HG03196 (cell line): ENCODE results near the gene LAT.
"Not testable (repeated sequence)": the region's sequence is repeated elsewhere in the genome, so short reads cannot be mapped to it uniquely, and the experiment has no call there.

ENCODE experiments used
- ATAC-seq: cut with Tn5 transposase; IDR thresholded peaks from one replicate; pipeline ENCODE4 v1.9.1; 2021; ENCODE audit not compliant: unreplicated experiment

LAT gene, protein sequence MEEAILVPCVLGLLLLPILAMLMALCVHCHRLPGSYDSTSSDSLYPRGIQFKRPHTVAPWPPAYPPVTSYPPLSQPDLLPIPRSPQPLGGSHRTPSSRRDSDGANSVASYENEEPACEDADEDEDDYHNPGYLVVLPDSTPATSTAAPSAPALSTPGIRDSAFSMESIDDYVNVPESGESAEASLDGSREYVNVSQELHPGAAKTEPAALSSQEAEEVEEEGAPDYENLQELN

DNA sequence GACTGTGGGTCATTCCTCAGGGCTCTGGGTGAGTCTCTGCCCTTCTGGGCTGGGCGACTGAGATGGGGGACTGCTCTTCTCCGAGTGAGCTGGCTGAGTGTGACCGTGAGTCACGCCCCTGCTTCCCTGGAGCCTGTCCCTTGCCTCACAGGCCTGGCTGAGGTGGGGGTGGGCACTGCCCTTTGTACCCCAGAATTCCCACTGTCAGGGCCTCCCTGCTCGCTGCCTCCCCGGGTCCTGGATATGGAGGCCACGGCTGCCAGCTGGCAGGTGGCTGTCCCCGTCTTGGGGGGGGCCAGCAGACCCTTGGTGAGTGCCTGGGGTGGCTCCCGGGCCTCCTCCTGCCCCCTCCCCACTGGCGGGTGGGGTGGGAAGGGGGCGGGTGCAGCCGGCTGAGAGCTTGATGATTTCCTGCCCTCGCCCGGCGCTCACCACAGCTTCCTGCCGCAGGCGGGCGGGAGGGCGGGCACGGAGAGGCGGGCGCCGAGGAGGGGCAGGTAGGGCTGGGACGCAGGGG is at the start of gene LAT:
Gene LAT, plus strand, starts transcription at position 434 of the 517 bp plus-strand sequence. CDS start 366 bp downstream, outside the sequence.
- ATAC-seq: no peak

DNA sequence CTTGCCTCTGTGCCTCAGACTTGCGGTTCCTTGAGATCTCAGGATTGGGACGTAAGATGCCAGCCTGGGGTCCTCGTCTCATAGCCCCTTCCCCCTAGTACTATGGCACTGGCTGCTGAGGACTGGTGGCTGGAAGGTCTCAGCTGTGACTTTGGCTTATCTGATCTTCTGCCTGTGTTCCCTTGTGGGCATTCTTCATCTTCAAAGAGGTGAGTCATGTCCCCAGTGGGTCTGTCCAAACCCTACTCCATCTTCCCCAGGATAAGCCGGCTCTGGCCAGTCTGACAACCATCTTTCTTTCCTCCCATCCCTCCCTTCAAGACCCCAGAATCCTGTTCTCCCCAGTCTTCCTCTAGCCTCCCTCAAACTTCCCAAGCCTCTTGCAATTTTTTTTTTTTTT is 49.5 kb upstream of the LAT start:
- no peak for ATAC-seq

DNA sequence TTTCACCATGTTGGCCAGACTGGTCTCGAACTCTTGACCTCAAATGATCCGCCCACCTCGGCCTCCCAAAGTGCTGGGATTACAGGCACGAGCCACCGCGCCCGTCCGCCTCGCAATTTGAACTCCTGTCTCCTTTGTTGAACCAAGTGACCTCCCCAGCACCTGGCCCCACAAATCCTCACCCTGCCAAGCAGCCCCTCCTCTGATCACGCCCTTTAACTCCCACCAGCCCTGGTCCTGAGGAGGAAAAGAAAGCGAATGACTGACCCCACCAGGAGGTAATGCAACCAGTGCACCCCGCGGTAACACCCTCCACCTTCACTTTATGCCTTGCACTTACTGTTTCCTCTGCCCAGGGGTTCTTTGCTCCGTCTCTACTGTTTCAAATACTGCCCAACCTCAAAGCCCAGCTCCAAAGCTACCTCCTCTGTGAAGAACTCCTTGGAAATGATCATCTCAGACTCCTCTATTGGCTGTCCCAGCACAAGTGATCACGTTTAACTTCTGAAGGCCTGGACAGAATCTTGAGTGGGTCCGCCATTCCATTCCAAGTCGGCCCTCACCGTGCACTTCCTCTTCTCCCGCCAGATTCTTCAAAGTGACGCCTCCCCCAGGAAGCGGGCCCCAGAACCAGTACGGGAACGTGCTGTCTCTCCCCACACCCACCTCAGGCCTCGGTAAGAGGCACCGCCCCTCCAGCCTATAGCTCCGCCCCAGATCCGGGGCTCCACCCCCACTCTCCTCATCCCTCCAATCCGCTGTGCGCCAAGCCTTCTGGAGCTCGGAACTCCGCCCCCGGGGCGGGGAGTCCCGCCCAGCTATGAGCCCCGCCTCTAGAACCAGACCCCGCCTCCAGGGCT is 48.7 kb upstream of the LAT start:
- no peak for ATAC-seq

DNA sequence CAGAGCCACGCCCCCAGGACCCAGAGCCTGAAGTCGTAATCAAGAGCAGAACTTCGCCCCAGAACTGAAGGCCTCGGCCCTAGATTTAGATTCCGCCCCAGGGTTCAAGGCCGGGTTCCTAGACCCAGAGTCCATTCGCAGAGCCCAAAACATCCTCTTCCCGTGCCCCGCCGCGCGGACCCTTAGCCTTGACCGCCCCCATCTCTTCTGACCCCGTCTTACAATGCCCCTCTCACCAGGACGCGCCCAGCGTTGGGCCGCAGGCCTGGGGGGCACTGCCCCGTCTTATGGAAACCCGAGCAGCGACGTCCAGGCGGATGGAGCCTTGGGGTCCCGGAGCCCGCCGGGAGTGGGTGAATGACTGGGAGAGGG is 48.1 kb upstream of the LAT start:
- no peak for ATAC-seq

DNA sequence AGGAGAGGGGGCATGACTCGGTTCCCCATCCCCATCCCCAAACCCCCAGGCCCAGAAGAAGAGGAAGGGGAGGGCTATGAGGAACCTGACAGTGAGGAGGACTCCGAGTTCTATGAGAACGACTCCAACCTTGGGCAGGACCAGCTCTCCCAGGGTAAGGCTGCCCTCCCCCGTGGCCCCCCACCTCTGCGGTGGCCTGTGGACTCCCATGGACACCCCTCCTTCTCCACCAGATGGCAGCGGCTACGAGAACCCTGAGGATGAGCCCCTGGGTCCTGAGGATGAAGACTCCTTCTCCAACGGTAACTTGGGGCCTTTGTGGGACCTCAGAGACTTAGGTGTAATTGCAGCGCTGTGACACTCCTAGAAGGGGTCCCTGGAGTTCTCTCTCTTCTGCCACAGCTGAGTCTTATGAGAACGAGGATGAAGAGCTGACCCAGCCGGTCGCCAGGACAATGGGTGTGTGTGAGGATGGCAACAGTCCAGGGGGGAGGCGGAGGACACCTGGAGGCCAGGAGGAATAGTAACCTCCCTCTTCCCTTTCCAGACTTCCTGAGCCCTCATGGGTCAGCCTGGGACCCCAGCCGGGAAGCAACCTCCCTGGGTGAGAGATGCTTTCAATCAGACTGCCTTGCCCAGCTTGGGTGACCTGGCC is 47.5 kb upstream of the LAT start:
- ATAC-seq: no peak

DNA sequence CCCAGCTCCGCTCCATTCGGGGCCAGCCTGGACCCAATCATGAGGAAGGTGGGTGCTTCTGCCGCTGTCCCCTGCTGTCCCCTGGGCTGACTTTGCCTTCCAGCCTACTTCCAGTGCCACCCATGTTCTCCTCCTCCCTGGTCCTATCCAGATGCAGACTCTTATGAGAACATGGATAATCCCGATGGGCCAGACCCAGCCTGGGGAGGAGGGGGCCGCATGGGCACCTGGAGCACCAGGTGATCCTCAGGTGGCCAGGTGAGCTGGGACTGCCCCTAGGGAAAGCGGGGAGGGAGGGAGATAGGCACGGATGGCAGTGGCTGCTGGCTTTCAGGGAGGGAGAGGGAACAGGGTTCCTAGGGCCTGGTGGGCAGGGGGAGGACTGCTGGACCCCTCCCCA is 46.1 kb upstream of the LAT start:
- ATAC-seq: no peak

DNA sequence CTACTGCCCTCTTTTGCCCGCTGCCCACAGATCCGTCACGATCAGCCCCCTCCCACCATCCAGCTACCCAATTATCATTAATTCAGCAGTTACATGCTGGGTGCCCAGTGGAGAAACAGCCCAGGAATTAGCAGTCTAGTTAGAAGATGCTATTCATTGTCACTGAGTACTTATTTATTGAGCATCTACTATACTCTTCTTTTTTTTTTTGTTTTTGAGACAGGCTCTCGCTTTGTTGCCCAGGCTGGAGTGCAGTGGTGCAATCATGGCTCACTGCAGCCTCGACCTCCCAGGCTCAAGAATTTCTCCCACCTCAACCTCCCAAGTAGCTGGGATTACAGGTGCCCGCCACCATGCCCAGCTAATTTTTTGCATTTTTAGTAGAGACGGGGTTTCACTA is 45.0 kb upstream of the LAT start:
- not testable (repeated sequence) for ATAC-seq

DNA sequence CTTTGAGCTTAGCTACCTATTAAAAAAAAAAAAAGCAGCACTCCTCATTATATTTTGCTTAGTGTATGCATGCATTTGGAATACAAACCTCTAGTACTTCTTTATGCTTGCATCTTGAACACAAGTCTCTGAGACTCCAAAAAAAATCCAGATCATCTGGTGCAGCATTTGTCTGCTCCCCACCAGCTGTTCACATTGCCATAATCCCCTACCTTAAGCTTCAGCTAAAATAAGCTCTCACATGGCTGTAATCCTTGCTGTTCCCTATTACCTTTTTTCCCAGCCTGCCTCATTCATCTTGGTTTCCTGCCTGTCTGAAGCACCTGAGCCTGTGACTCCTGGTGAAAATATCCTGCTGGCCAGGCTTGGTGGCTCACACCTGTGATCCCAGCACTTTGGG is 41.6 kb upstream of the LAT start:
- ATAC-seq: no peak

DNA sequence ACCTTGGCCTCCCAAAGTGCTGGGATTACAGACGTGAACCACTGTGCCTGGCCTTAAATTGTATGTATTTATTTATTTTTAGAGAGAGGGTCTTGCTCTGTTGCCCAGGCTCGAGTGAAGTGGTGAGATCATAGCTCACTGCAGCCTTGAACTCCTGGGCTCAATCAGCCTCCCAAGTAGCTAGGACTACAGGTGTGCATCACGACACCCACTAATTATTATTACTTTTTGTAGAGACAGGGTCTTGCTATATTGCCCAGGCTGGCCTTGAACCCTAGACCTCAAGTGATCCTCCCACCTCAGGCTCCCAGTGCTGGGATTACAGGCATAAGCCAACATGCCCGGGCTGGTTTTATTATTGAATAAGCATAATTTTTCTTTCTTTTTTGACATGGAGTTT is 38.2 kb upstream of the LAT start:
- no peak for ATAC-seq

DNA sequence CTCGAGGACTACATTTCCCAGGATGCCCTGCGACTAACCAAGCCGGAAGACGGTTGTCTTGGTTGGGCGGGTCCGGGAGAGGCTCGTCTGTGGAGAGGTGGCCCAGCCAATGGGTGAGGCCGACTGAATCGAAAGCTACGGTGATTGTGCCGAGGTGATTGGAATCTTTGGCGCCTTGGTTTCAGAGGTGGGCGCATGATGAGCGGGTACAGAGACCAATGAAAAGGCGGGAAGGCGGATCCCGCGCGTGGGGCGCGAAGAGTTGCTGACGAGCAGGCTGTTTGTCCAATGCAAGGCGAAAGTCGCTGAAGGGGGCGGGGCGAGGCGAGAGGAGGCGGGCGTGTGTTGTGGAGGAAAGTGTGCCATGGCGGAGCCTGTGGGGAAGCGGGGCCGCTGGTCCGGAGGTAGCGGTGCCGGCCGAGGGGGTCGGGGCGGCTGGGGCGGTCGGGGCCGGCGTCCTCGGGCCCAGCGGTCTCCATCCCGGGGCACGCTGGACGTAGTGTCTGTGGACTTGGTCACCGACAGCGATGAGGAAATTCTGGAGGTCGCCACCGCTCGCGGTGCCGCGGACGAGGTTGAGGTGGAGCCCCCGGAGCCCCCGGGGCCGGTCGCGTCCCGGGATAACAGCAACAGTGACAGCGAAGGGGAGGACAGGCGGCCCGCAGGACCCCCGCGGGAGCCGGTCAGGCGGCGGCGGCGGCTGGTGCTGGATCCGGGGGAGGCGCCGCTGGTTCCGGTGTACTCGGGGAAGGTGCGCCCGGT is 34.0 kb upstream of the LAT start, which contains the start of gene NFATC2IP:
Gene NFATC2IP, plus strand, starts transcription at position 290 of the 762 bp plus-strand sequence. Its CDS starts 75 bp downstream, at position 365.
- peak; percentile 88 for ATAC-seq

DNA sequence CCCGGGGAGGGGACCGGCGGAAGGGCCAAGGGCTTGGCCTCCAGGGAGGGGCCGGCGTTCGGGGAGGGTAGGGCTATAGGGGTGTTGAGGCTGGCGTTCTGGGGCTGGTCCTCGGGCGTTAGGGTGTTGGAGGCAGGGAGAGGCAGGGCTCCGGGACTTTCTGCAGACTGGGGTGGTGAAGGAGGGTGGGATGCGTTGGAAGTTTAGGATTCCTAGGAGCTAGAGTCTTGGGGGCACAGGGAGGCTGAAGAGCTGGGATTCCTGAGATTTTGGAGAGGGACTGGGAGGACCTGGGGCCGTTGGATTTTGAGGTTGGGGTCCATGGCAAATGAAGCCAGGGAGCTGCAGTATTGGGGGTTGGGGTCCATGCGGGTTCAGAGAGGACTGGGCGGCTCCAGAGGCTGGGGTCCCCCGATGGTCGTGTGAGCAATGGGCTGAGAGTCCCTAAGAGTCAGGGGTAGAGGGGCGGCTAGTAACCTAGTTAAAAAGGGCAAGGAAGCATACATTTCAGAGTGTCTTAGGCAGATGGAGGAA is 33.4 kb upstream of the LAT start:
- ATAC-seq: peak; percentile 21

DNA sequence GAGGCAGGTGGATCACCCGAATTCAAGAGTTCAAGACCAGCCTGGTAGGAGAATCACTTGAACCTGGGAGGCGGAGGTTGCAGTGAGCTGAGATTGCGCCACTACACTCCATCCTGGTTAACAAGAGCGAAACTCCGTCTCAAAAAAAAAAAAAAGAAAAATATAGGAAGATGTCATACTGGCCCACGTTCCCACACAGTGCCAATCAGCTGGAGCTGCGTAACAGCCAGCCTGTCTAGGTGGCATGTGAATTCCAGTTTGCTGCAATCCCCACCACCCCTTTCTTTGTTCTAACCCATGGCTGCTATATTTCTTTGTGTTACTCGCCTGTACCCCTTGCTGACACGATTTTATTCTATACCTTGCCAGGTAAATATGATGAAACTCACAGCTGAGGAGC is 26.6 kb upstream of the LAT start:
- ATAC-seq: no peak

DNA sequence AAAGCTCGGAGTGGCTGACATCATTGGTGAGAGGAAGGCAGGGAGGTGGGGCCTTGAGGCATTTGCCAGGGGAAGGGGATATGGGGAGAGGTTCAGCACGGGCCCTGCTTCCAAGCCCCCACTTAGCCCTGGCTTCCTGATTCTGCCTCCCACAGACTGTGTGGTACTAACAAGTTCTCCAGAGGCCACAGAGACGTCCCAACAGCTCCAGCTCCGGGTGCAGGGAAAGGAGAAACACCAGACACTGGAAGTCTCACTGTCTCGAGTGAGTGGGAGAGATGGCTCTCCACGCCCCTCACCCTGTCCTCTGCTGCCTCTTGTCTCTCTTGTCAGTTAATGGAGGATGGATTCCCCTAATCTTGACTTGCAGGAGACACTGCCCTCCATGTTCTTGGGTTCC is 26.0 kb upstream of the LAT start:
- ATAC-seq: no peak

DNA sequence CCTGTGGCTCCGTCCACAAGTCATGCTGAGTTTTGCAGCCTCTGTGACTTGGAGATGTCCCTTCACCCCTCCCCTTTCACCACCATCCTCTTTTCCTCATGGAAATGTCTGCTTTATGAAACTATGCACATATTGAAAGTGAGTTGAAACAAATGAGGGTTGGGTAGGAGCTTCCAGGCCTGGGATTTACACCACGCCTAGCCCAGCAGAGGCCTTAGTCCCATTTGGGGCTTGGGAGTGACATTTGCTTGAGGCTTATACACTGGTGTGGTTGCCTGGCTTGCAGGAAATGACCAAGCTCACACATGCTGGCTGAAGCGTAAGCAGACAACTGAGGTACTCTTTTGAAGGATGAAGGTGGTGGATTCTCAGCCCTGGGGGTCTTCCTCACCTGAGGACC is 20.8 kb upstream of the LAT start:
- no peak for ATAC-seq

DNA sequence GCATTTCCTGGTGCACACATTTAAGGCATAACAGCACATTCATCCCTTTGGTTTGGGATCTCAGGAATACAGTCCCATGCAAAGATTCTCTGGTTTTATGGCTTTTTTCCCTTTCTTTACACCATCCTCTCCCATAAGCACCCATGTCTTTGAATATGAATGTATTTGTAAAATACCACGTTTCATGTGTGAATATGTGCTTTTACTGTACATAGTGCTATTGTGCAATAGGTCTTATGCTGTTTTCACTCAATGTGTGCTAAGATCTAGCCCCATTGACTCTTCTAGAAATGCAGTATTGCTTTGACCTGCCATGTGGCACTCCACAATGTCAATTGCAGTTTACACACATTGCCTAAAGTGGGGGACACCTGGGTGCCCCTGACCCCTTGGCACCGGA is 20.4 kb upstream of the LAT start:
- no peak for ATAC-seq

DNA sequence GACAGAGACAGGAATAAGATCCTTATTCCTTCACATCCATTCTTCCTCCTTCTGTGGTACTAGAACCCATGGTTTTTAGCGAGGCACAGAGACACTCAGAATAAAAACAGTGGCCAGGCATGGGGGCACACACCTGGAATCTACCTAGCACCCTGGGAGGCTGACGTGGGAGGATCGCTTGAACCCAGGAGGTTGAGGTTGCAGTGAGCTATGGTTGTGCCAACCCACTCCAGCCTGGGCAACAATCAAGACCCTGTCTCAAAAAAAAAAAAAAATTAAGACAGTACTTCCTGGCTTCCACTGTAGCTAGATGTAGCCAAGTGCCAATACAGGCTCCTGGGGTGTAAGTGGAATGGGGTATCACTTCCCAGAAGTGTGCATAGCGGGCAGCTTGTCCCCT is 17.7 kb upstream of the LAT start:
- ATAC-seq: no peak

DNA sequence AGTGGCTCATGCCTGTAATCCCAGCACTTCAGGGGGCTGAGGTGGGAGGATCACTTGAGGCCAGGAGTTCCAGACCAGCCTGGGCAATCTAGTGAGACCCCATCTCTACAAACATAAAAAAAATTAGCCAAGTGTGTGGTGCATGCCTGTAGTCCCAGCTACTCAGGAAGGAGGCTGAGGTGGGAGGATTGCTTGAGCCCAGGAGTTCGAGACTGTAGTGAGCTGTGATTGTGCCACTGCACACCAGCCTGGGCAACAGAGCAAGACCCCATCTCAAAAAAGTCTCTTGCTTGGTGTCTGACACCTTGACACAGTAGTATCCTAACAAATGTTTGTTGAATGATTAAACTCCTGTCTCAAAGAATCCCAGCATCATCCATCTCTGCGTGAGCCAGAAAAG is 15.2 kb upstream of the LAT start:
- ATAC-seq: not testable (repeated sequence)

DNA sequence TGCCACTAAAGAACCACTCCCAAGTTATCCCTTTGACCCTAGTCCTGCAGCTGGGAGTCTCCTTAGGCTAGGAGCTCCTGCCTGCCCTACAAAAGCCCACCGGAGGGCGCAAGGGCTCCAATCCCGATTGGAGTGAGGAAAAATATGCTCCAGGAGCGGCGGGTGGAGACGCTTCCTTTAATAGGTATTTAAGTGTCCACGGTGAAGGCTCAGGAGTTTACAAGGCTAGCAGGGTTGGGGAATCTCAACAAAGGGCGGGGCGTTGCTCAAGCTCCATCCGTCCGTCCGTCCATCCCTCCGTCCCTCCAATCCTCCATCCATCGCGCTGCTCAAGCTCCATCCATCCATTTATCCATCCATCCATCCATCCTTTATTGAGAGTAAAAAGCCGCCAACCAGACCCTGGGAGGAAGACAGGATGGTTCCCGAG is 10.8 kb upstream of the LAT start:
- ATAC-seq: peak; percentile 19

DNA sequence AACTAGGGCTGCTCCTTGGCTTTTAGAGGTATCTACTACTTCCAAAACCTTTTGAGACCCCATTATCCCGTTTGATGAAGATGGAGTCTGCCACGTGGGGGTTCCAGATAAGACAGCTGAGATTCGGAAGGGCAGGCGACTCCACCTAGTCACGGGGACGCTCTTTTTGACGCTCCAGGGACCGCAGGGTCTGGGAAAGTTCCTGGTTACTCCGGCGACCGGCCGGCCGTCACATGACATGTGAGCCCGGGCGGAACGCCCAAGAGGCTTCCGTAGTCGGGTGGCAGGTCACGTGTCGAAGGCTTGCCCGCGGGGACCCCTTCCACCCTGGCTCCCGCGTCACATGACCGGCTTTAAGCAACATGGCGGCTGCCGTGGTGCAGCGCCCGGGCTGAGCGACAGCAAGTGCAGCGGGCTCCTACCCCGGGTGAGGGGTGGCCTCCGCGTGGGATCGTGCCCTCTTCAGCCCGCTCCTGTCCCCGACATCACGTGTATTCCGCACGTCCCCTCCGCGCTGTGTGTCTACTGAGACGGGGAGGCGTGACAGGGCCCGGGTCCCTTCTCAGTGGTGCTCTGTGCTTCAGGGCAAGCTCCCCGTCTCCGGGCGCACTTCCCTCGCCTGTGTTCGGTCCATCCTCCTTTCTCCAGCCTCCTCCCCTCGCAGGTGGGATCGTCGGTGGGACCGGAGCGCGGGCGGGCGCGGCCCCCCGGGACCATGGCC is 10.3 kb upstream of the LAT start, which contains the start of gene SPNS1:
Gene SPNS1, plus strand, starts transcription at position 342 of the 721 bp plus-strand sequence. Its CDS starts 374 bp downstream, at position 716.
- peak; percentile 85 for ATAC-seq

DNA sequence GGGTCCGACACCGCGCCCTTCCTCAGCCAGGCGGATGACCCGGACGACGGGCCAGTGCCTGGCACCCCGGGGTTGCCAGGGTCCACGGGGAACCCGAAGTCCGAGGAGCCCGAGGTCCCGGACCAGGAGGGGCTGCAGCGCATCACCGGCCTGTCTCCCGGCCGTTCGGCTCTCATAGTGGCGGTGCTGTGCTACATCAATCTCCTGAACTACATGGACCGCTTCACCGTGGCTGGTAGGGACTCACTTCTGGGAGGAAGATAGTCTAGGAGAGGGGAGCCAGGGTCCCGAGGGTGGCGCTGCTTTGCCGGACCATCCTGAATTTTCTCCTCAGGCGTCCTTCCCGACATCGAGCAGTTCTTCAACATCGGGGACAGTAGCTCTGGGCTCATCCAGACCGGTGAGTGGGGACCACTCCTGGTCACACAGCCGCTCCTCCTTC is 9.7 kb upstream of the LAT start:
- ATAC-seq: peak; percentile 29
